Measurements from ENCODE around the gene PRCC.

- no peak for TF ChIP-seq EZH2 (IDR thresholded peaks at IDR 0.05; ENCODE audit: borderline replicate concordance, low read length)
- TF ChIP-seq CTCF (conservative IDR thresholded peaks at IDR 0.05 in 1 of 2, IDR thresholded peaks at IDR 0.05 in 1 of 2; ENCODE audit: extremely low read depth in 1 of 2, insufficient read depth in 1 of 2, low read depth in 1 of 2, low read length in 2 of 2), result no peak
These were observed 7.1 kb upstream of the PRCC start for GRCh38 chr1:156760092-156760795.
